ENCODE data around the gene ITGAE.

- TF ChIP-seq CTCF (IDR thresholded peaks at IDR 0.05) = no peak
- TF ChIP-seq POLR2A (IDR thresholded peaks at IDR 0.05) = no peak
These were observed 119.9 kb downstream of the ITGAE start for GRCh38 chr17:3681057-3681456.
